Liver (tissue), 9 donors: Measurements from ENCODE around the gene NEK11. TPM values are rescaled to one million over a fixed set of nuclear protein-coding genes. Genes with fewer than 3 reads are reported as not detected.
"Not testable (repeated sequence)": the region's sequence is repeated elsewhere in the genome, so short reads cannot be mapped to it uniquely, and the experiment has no call there.

ENCODE experiments used
- DNase-seq: peaks from one replicate; pipeline ENCODE4 v3.0.0-alpha.2; 2017; ENCODE audit warnings: low spot score
- H3K27ac ChIP-seq, 2 donors: one replicate each; pipeline ENCODE4 v1.7.0; 2013; ENCODE audit warnings: inconsistent platforms in 2 of 2, low read length in 2 of 2, control low read depth in 1 of 2, low read depth in 1 of 2, mild to moderate bottlenecking in 1 of 2
- H3K27me3 ChIP-seq, 4 donors: one replicate each; pipeline versions ENCODE4 v1.6.1 to v1.7.0; 2013; ENCODE audit warnings: low read length in 3 of 4, inconsistent platforms in 1 of 4, mild to moderate bottlenecking in 1 of 4, moderate library complexity in 1 of 4; ENCODE audit not compliant: control insufficient read depth in 4 of 4, insufficient read depth in 4 of 4
- H3K36me3 ChIP-seq, 4 donors: one replicate each; pipeline versions ENCODE4 v1.6.1 to v1.7.0; 2013; ENCODE audit warnings: low read length in 3 of 4, mild to moderate bottlenecking in 3 of 4, low read depth in 1 of 4, moderate library complexity in 1 of 4; ENCODE audit not compliant: control insufficient read depth in 4 of 4, insufficient read depth in 3 of 4
- H3K4me1 ChIP-seq, 4 donors: one replicate each; pipeline versions ENCODE4 v1.6.1 to v1.7.0; 2013; ENCODE audit warnings: low read length in 3 of 4, mild to moderate bottlenecking in 3 of 4, moderate library complexity in 1 of 4; ENCODE audit not compliant: control insufficient read depth in 4 of 4, insufficient read depth in 4 of 4
- H3K4me3 ChIP-seq, 3 donors: one replicate each; pipeline versions ENCODE4 v1.6.1 to v1.7.0; 2013; ENCODE audit warnings: low read length in 3 of 3, control low read depth in 1 of 3, low read depth in 1 of 3, mild to moderate bottlenecking in 1 of 3
- H3K9ac ChIP-seq, 2 donors: one replicate each; pipeline ENCODE4 v1.7.0; 2013; ENCODE audit warnings: low read length in 2 of 2, mild to moderate bottlenecking in 2 of 2, moderate library complexity in 2 of 2, control low read depth in 1 of 2, low read depth in 1 of 2
- H3K9me3 ChIP-seq, 4 donors: one replicate each; pipeline versions ENCODE4 v1.6.1 to v1.7.0; 2013; ENCODE audit warnings: low read length in 3 of 4; ENCODE audit not compliant: control insufficient read depth in 4 of 4
- CTCF ChIP-seq: fragments of 150-350 bp; IDR thresholded peaks from 2 replicates; pipeline ENCODE4 v1.5.1; 2017; ENCODE audit warnings: improper control_type of control experiment, low read depth, low read length; ENCODE audit not compliant: missing input control
- EGR1 ChIP-seq, 2 donors: IDR thresholded peaks; 2 replicates each; pipeline ENCODE4 v1.6.1; 2016 to 2018; ENCODE audit warnings: antibody characterized with exemption in 2 of 2, low read depth in 2 of 2
- FOXA1 ChIP-seq: IDR thresholded peaks from 2 replicates; pipeline ENCODE4 v1.6.1; 2016; ENCODE audit warnings: antibody characterized with exemption
- FOXA2 ChIP-seq: IDR thresholded peaks from 2 replicates; pipeline ENCODE4 v1.6.1; 2016; ENCODE audit warnings: antibody characterized with exemption
- GABPA ChIP-seq, 2 donors: IDR thresholded peaks in 1 of 2; conservative IDR thresholded peaks in 1 of 2; 2 replicates each; pipeline ENCODE4 v1.6.1; 2016; ENCODE audit warnings: antibody characterized with exemption in 2 of 2, mild to moderate bottlenecking in 1 of 2, moderate library complexity in 1 of 2
- HNF4A ChIP-seq, 2 donors: conservative IDR thresholded peaks; 2 replicates each; pipeline ENCODE4 v1.6.1; 2016; ENCODE audit warnings: antibody characterized with exemption in 2 of 2, mild to moderate bottlenecking in 2 of 2
- HNF4G ChIP-seq: IDR thresholded peaks from 2 replicates; pipeline ENCODE4 v1.6.1; 2016; ENCODE audit warnings: antibody characterized with exemption
- JUND ChIP-seq, 2 donors: IDR thresholded peaks; 2 replicates each; pipeline ENCODE4 v1.6.1; 2016; ENCODE audit warnings: antibody characterized with exemption in 2 of 2
- MAX ChIP-seq: IDR thresholded peaks from 2 replicates; pipeline ENCODE4 v1.6.1; 2016; ENCODE audit warnings: antibody characterized with exemption
- NR2F2 ChIP-seq: IDR thresholded peaks from 2 replicates; pipeline ENCODE4 v1.6.1; 2016; ENCODE audit warnings: antibody characterized with exemption
- RAD21 ChIP-seq, 2 donors: IDR thresholded peaks; 2 replicates each; pipeline ENCODE4 v1.6.1; 2016; ENCODE audit warnings: antibody characterized with exemption in 2 of 2, mild to moderate bottlenecking in 2 of 2
- REST ChIP-seq: IDR thresholded peaks from 2 replicates; pipeline ENCODE4 v1.6.1; 2016; ENCODE audit warnings: antibody characterized with exemption, mild to moderate bottlenecking
- RXRA ChIP-seq, 2 donors: IDR thresholded peaks; 2 replicates each; pipeline ENCODE4 v1.6.1; 2017 to 2018; ENCODE audit warnings: antibody characterized with exemption in 2 of 2, mild to moderate bottlenecking in 1 of 2
- SP1 ChIP-seq: IDR thresholded peaks from 2 replicates; pipeline ENCODE4 v1.6.1; 2018; ENCODE audit warnings: antibody characterized with exemption, mild to moderate bottlenecking
- TAF1 ChIP-seq: conservative IDR thresholded peaks from 2 replicates; pipeline ENCODE4 v1.6.1; 2016; ENCODE audit warnings: antibody characterized with exemption, mild to moderate bottlenecking
- YY1 ChIP-seq: IDR thresholded peaks from 2 replicates; pipeline ENCODE4 v1.6.1; 2016; ENCODE audit warnings: antibody characterized with exemption, mild to moderate bottlenecking
- ZBTB33 ChIP-seq: IDR thresholded peaks from 2 replicates; pipeline ENCODE4 v1.6.1; 2016; ENCODE audit warnings: antibody characterized with exemption
- WGBS: extraction: QIAGEN DNeasy Blood & Tissue Kit; methylation state at CpG from one replicate; pipeline ENCODE4 v1.1.7; 2013; 5-methylcytosine and 5-hydroxymethylcytosine counted together
- polyA plus RNA-seq, 2 donors: library from polyadenylated mRNA; stranded (reverse) in 1 of 2; unstranded in 1 of 2; fragments of 200-250 nt in 1 of 2; fragments of >200 nt in 1 of 2; fragmentation: Nextera tagmentation in 1 of 2; extraction: Ambion mirVana in 1 of 2; gene quantifications; one replicate each; pipeline versions ENCODE4 v1.2.1 to v1.2.3, GENCODE V29; 2013 to 2015
- total RNA-seq, 2 donors: library from RNA; depleted of rRNA; stranded (reverse); fragments of >200 nt; gene quantifications; one replicate each; pipeline ENCODE4 v1.2.3, GENCODE V29; 2014
- donor health status: healthy.
- donor health status: healthy.
- donor health status: healthy.
- donor health status: healthy.
- donor health status: healthy.

Gene NEK11
- total and polyA plus RNA-seq, 4 donors: 0.35 to 0.92 (median 0.69) TPM

GRCh38 chr3:131361066-131361463 lies 334.4 kb downstream of the NEK11 start:
- H3K9me3 ChIP-seq, H3K36me3 ChIP-seq, H3K9ac ChIP-seq, DNase-seq, H3K27me3 ChIP-seq: not testable (repeated sequence)
- 82% methylated on average over 7 of the region's 7 CpGs for WGBS
- Histone ChIP-seq H3K4me3 (peak overlapping the region; percentile 39 to 82 (median 48)), H3K4me1 (peaks cover 1 to 28% (median 9%) of the 10 kb centered on the region in 4 donors), H3K27ac (peak overlapping the region in 1 of 2 donors; percentile 70)

- H3K9ac ChIP-seq: peak overlapping the region; percentile 24 to 74
- H3K4me1 ChIP-seq: peaks cover 1 to 28% (median 9%) of the 10 kb centered on the region in 4 donors
- 4% methylated on average over 64 of the region's 64 CpGs for WGBS
- no peaks in the 10 kb centered on the region for H3K27me3 ChIP-seq
- H3K36me3 ChIP-seq: no peaks in the 10 kb centered on the region
- H3K4me3 ChIP-seq: peak overlapping the region; percentile 48 to 82 (median 77)
- DNase-seq: peak; percentile 85
- TF ChIP-seq EGR1 (IDR thresholded peaks at IDR 0.05; ENCODE audit: low read depth in 2 of 2) (peak; percentile 88 to 92), MAX (peak; percentile 74), REST (peak; percentile 59), FOXA2 (peak; percentile 29), FOXA1 (peak; percentile 42), TAF1 (peak; percentile 78), YY1 (peak; percentile 85), HNF4G (no peak), NR2F2 (no peak), SP1 (peak; percentile 91), RAD21 (IDR thresholded peaks at IDR 0.05) (peak; percentile 5 to 10), ZBTB33 (peak; percentile 69), JUND (IDR thresholded peaks at IDR 0.05) (peak in 1 of 2 donors; percentile 62), GABPA (IDR thresholded peaks at IDR 0.05 in 1 of 2, conservative IDR thresholded peaks at IDR 0.05 in 1 of 2) (no peak), CTCF (no peak), HNF4A (conservative IDR thresholded peaks at IDR 0.05) (peak; percentile 66 to 80), RXRA (IDR thresholded peaks at IDR 0.05) (peak; percentile 73 to 76)
- peak overlapping the region; percentile 70 to 82 for H3K27ac ChIP-seq
- H3K9me3 ChIP-seq: no peaks in the 10 kb centered on the region
Observed at GRCh38 chr3:131361464-131362421, 335.1 kb downstream of the NEK11 start.
